Liver (tissue), 9 donors: ENCODE results near the gene BPHL. TPM values are rescaled to one million over a fixed set of nuclear protein-coding genes. Genes with fewer than 3 reads are reported as not detected.
A peak's percentile ranks its signal among the peaks of the same experiment; 100 is the strongest.

Experiments
- DNase-seq: peaks from one replicate; pipeline ENCODE4 v3.0.0-alpha.2; 2017; ENCODE audit warnings: low spot score
- H3K27ac ChIP-seq, 2 donors: one replicate each; pipeline ENCODE4 v1.7.0; 2013; ENCODE audit warnings: inconsistent platforms in 2 of 2, low read length in 2 of 2, control low read depth in 1 of 2, low read depth in 1 of 2, mild to moderate bottlenecking in 1 of 2
- H3K27me3 ChIP-seq, 4 donors: one replicate each; pipeline versions ENCODE4 v1.6.1 to v1.7.0; 2013; ENCODE audit warnings: low read length in 3 of 4, inconsistent platforms in 1 of 4, mild to moderate bottlenecking in 1 of 4, moderate library complexity in 1 of 4; ENCODE audit not compliant: control insufficient read depth in 4 of 4, insufficient read depth in 4 of 4
- H3K36me3 ChIP-seq, 4 donors: one replicate each; pipeline versions ENCODE4 v1.6.1 to v1.7.0; 2013; ENCODE audit warnings: low read length in 3 of 4, mild to moderate bottlenecking in 3 of 4, low read depth in 1 of 4, moderate library complexity in 1 of 4; ENCODE audit not compliant: control insufficient read depth in 4 of 4, insufficient read depth in 3 of 4
- H3K4me1 ChIP-seq, 4 donors: one replicate each; pipeline versions ENCODE4 v1.6.1 to v1.7.0; 2013; ENCODE audit warnings: low read length in 3 of 4, mild to moderate bottlenecking in 3 of 4, moderate library complexity in 1 of 4; ENCODE audit not compliant: control insufficient read depth in 4 of 4, insufficient read depth in 4 of 4
- H3K4me3 ChIP-seq, 3 donors: one replicate each; pipeline versions ENCODE4 v1.6.1 to v1.7.0; 2013; ENCODE audit warnings: low read length in 3 of 3, control low read depth in 1 of 3, low read depth in 1 of 3, mild to moderate bottlenecking in 1 of 3
- H3K9ac ChIP-seq, 2 donors: one replicate each; pipeline ENCODE4 v1.7.0; 2013; ENCODE audit warnings: low read length in 2 of 2, mild to moderate bottlenecking in 2 of 2, moderate library complexity in 2 of 2, control low read depth in 1 of 2, low read depth in 1 of 2
- H3K9me3 ChIP-seq, 4 donors: one replicate each; pipeline versions ENCODE4 v1.6.1 to v1.7.0; 2013; ENCODE audit warnings: low read length in 3 of 4; ENCODE audit not compliant: control insufficient read depth in 4 of 4
- EGR1 ChIP-seq, 2 donors: IDR thresholded peaks; 2 replicates each; pipeline ENCODE4 v1.6.1; 2016 to 2018; ENCODE audit warnings: antibody characterized with exemption in 2 of 2, low read depth in 2 of 2
- FOXA1 ChIP-seq: IDR thresholded peaks from 2 replicates; pipeline ENCODE4 v1.6.1; 2016; ENCODE audit warnings: antibody characterized with exemption
- FOXA2 ChIP-seq: IDR thresholded peaks from 2 replicates; pipeline ENCODE4 v1.6.1; 2016; ENCODE audit warnings: antibody characterized with exemption
- GABPA ChIP-seq, 2 donors: IDR thresholded peaks in 1 of 2; conservative IDR thresholded peaks in 1 of 2; 2 replicates each; pipeline ENCODE4 v1.6.1; 2016; ENCODE audit warnings: antibody characterized with exemption in 2 of 2, mild to moderate bottlenecking in 1 of 2, moderate library complexity in 1 of 2
- HNF4A ChIP-seq, 2 donors: conservative IDR thresholded peaks; 2 replicates each; pipeline ENCODE4 v1.6.1; 2016; ENCODE audit warnings: antibody characterized with exemption in 2 of 2, mild to moderate bottlenecking in 2 of 2
- HNF4G ChIP-seq: IDR thresholded peaks from 2 replicates; pipeline ENCODE4 v1.6.1; 2016; ENCODE audit warnings: antibody characterized with exemption
- JUND ChIP-seq, 2 donors: IDR thresholded peaks; 2 replicates each; pipeline ENCODE4 v1.6.1; 2016; ENCODE audit warnings: antibody characterized with exemption in 2 of 2
- NR2F2 ChIP-seq: IDR thresholded peaks from 2 replicates; pipeline ENCODE4 v1.6.1; 2016; ENCODE audit warnings: antibody characterized with exemption
- RAD21 ChIP-seq, 2 donors: IDR thresholded peaks; 2 replicates each; pipeline ENCODE4 v1.6.1; 2016; ENCODE audit warnings: antibody characterized with exemption in 2 of 2, mild to moderate bottlenecking in 2 of 2
- RXRA ChIP-seq, 2 donors: IDR thresholded peaks; 2 replicates each; pipeline ENCODE4 v1.6.1; 2017 to 2018; ENCODE audit warnings: antibody characterized with exemption in 2 of 2, mild to moderate bottlenecking in 1 of 2
- SP1 ChIP-seq: IDR thresholded peaks from 2 replicates; pipeline ENCODE4 v1.6.1; 2018; ENCODE audit warnings: antibody characterized with exemption, mild to moderate bottlenecking
- TAF1 ChIP-seq: conservative IDR thresholded peaks from 2 replicates; pipeline ENCODE4 v1.6.1; 2016; ENCODE audit warnings: antibody characterized with exemption, mild to moderate bottlenecking
- YY1 ChIP-seq: IDR thresholded peaks from 2 replicates; pipeline ENCODE4 v1.6.1; 2016; ENCODE audit warnings: antibody characterized with exemption, mild to moderate bottlenecking
- WGBS: extraction: QIAGEN DNeasy Blood & Tissue Kit; methylation state at CpG from one replicate; pipeline ENCODE4 v1.1.7; 2013; 5-methylcytosine and 5-hydroxymethylcytosine counted together
- polyA plus RNA-seq, 2 donors: library from polyadenylated mRNA; stranded (reverse) in 1 of 2; unstranded in 1 of 2; fragments of 200-250 nt in 1 of 2; fragments of >200 nt in 1 of 2; fragmentation: Nextera tagmentation in 1 of 2; extraction: Ambion mirVana in 1 of 2; gene quantifications; one replicate each; pipeline versions ENCODE4 v1.2.1 to v1.2.3, GENCODE V29; 2013 to 2015
- total RNA-seq, 2 donors: library from RNA; depleted of rRNA; stranded (reverse); fragments of >200 nt; gene quantifications; one replicate each; pipeline ENCODE4 v1.2.3, GENCODE V29; 2014
- TF ChIP-seq, protein P1 (sequence below): IDR thresholded peaks from 2 replicates; pipeline ENCODE4 v1.6.1; 2016; ENCODE audit warnings: antibody characterized with exemption, mild to moderate bottlenecking
- TF ChIP-seq, protein P2 (sequence below): IDR thresholded peaks from 2 replicates; pipeline ENCODE4 v1.6.1; 2016; ENCODE audit warnings: antibody characterized with exemption
- TF ChIP-seq, protein P3 (sequence below): IDR thresholded peaks from 2 replicates; pipeline ENCODE4 v1.6.1; 2016; ENCODE audit warnings: antibody characterized with exemption
- TF ChIP-seq, protein P4 (sequence below): IDR thresholded peaks from 2 replicates; pipeline ENCODE4 v1.6.1; 2016; ENCODE audit warnings: antibody characterized with exemption
- TF ChIP-seq, protein P5 (sequence below): fragments of 150-350 bp; IDR thresholded peaks from 2 replicates; pipeline ENCODE4 v1.5.1; 2017; ENCODE audit warnings: improper control_type of control experiment, low read depth, low read length; ENCODE audit not compliant: missing input control
- donor health status: healthy.
- donor health status: healthy.
- donor health status: healthy.
- donor health status: healthy.
- donor health status: healthy.

The BPHL gene
- total and polyA plus RNA-seq, 4 donors: 16.0 to 90.8 (median 31.5) TPM

DNA sequence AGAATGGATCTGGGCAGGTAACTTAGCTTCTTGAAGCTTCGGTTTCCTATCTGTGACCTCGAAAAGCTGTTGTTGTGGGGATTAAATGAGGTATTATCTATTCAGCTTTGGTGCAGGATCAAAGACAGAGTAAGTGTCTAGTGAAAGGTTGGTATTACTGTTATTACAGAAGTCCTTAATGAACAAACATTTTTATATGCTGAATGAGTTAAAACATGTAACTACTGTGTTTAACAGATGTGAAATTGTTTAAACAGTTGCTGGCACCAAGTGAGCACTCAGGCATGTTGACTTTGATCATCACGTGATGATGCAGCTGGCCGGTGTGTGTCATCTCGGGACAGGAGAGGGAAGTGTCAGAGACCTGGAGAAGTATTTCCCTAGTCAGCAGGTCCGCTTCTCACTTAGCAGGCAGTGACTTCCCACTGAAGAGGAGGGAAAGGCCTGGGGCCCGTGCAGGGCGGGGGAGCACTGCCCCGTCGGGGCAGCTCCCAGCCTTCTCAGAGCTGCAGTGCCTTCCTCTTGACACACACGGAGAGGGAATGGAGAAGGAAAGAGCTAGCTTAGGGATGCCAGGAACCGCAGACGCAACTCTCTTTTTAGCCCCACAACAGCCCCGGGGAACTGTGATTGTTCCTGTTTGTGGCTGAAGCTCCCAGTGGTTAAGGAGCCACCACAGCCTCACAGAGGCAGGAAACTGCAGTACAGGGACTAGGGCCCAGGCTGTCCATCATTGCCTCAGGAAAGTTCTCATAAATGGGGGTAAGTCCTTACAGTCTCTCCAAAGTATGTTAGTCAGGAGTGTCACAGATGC lies 20.8 kb downstream of the BPHL start:
- Histone ChIP-seq H3K27ac (peak overlapping the region; percentile 73 to 88), H3K9me3 (no peaks in the 10 kb centered on the region), H3K27me3 (no peaks in the 10 kb centered on the region), H3K4me3 (no peak overlapping the region), H3K9ac (no peak overlapping the region), H3K4me1 (peaks cover 12 to 52% (median 45%) of the 10 kb centered on the region in 4 donors), H3K36me3 (peaks cover 3 to 17% (median 10%) of the 10 kb centered on the region in 4 donors)
- TF ChIP-seq YY1: peak; percentile 66
- peak; percentile 48 for TF ChIP-seq TAF1
- TF ChIP-seq, protein P1, sequence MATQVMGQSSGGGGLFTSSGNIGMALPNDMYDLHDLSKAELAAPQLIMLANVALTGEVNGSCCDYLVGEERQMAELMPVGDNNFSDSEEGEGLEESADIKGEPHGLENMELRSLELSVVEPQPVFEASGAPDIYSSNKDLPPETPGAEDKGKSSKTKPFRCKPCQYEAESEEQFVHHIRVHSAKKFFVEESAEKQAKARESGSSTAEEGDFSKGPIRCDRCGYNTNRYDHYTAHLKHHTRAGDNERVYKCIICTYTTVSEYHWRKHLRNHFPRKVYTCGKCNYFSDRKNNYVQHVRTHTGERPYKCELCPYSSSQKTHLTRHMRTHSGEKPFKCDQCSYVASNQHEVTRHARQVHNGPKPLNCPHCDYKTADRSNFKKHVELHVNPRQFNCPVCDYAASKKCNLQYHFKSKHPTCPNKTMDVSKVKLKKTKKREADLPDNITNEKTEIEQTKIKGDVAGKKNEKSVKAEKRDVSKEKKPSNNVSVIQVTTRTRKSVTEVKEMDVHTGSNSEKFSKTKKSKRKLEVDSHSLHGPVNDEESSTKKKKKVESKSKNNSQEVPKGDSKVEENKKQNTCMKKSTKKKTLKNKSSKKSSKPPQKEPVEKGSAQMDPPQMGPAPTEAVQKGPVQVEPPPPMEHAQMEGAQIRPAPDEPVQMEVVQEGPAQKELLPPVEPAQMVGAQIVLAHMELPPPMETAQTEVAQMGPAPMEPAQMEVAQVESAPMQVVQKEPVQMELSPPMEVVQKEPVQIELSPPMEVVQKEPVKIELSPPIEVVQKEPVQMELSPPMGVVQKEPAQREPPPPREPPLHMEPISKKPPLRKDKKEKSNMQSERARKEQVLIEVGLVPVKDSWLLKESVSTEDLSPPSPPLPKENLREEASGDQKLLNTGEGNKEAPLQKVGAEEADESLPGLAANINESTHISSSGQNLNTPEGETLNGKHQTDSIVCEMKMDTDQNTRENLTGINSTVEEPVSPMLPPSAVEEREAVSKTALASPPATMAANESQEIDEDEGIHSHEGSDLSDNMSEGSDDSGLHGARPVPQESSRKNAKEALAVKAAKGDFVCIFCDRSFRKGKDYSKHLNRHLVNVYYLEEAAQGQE: peak; percentile 26
- peak; percentile 87 for TF ChIP-seq SP1
- peak; percentile 23 to 77 for TF ChIP-seq JUND (IDR thresholded peaks at IDR 0.05)
- TF ChIP-seq GABPA (IDR thresholded peaks at IDR 0.05 in 1 of 2, conservative IDR thresholded peaks at IDR 0.05 in 1 of 2): peak in 1 of 2 donors; percentile 23
- TF ChIP-seq FOXA1: peak; percentile 98
- peak; percentile 87 to 90 for TF ChIP-seq RXRA (IDR thresholded peaks at IDR 0.05)
- TF ChIP-seq NR2F2: no peak
- TF ChIP-seq FOXA2: peak; percentile 99
- TF ChIP-seq, protein P2, sequence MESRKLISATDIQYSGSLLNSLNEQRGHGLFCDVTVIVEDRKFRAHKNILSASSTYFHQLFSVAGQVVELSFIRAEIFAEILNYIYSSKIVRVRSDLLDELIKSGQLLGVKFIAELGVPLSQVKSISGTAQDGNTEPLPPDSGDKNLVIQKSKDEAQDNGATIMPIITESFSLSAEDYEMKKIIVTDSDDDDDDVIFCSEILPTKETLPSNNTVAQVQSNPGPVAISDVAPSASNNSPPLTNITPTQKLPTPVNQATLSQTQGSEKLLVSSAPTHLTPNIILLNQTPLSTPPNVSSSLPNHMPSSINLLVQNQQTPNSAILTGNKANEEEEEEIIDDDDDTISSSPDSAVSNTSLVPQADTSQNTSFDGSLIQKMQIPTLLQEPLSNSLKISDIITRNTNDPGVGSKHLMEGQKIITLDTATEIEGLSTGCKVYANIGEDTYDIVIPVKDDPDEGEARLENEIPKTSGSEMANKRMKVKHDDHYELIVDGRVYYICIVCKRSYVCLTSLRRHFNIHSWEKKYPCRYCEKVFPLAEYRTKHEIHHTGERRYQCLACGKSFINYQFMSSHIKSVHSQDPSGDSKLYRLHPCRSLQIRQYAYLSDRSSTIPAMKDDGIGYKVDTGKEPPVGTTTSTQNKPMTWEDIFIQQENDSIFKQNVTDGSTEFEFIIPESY: peak; percentile 34
- TF ChIP-seq HNF4A (conservative IDR thresholded peaks at IDR 0.05): peak; percentile 73 to 88
- TF ChIP-seq RAD21 (IDR thresholded peaks at IDR 0.05): peak in 1 of 2 donors; percentile 25
- TF ChIP-seq, protein P3, sequence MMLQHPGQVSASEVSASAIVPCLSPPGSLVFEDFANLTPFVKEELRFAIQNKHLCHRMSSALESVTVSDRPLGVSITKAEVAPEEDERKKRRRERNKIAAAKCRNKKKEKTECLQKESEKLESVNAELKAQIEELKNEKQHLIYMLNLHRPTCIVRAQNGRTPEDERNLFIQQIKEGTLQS: no peak
- TF ChIP-seq, protein P4, sequence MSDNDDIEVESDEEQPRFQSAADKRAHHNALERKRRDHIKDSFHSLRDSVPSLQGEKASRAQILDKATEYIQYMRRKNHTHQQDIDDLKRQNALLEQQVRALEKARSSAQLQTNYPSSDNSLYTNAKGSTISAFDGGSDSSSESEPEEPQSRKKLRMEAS: peak; percentile 99
- no peak for TF ChIP-seq HNF4G
- TF ChIP-seq, protein P5, sequence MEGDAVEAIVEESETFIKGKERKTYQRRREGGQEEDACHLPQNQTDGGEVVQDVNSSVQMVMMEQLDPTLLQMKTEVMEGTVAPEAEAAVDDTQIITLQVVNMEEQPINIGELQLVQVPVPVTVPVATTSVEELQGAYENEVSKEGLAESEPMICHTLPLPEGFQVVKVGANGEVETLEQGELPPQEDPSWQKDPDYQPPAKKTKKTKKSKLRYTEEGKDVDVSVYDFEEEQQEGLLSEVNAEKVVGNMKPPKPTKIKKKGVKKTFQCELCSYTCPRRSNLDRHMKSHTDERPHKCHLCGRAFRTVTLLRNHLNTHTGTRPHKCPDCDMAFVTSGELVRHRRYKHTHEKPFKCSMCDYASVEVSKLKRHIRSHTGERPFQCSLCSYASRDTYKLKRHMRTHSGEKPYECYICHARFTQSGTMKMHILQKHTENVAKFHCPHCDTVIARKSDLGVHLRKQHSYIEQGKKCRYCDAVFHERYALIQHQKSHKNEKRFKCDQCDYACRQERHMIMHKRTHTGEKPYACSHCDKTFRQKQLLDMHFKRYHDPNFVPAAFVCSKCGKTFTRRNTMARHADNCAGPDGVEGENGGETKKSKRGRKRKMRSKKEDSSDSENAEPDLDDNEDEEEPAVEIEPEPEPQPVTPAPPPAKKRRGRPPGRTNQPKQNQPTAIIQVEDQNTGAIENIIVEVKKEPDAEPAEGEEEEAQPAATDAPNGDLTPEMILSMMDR: no peak
- TF ChIP-seq EGR1 (IDR thresholded peaks at IDR 0.05; ENCODE audit: low read depth in 2 of 2): peak; percentile 50 to 89
- 24% methylated on average over 14 of the region's 14 CpGs for WGBS
- DNase-seq: peak; percentile 54
